Naive thymus-derived CD4-positive, alpha-beta T cell (primary cell): ENCODE data around the gene ARL3. TPM values are rescaled to one million over a fixed set of nuclear protein-coding genes. Genes with fewer than 3 reads are reported as not detected.

Source experiments
- ATAC-seq: fragments of 150-1000 bp; cut with Tn5 transposase; 2 replicates; pipeline ENCODE4 v1.10.0; 2021; ENCODE audit warnings: mild to moderate bottlenecking, moderate library complexity
- CTCF ChIA-PET: fragments of 350-600 bp; sonication (Branson Sonifier 250); formaldehyde crosslinking; loops from one replicate; lab custom pipeline; 2021; ENCODE audit warnings: antibody characterized with exemption; lab: Charles Lee
- POLR2A ChIA-PET: fragments of 350-600 bp; sonication (Branson Sonifier 250); formaldehyde crosslinking; loops from one replicate; lab custom pipeline; 2021; ENCODE audit warnings: antibody characterized with exemption, inconsistent platforms; lab: Charles Lee
- DNase-seq, 9 donors: peaks; one replicate each; pipeline versions ENCODE4 v3.0.0 to v3.0.0-alpha.2; 2020 to 2022; ENCODE audit warnings: mixed read lengths in 1 of 9
- H3K27ac ChIP-seq: one replicate; pipeline ENCODE4 v1.7.0; 2013; ENCODE audit warnings: mild to moderate bottlenecking, low read depth, low read length, moderate library complexity
- H3K27me3 ChIP-seq, 2 donors: one replicate each; pipeline ENCODE4 v1.7.0; 2013; ENCODE audit warnings: low read length in 2 of 2, mild to moderate bottlenecking in 2 of 2, moderate library complexity in 2 of 2; ENCODE audit not compliant: control insufficient read depth in 2 of 2, insufficient read depth in 2 of 2
- H3K36me3 ChIP-seq, 3 experiments: 1 replicate in 2 of 3; 2 replicates in 1 of 3; pipeline ENCODE4 v1.7.0; 2013; ENCODE audit warnings: low read length in 3 of 3, mild to moderate bottlenecking in 3 of 3, moderate library complexity in 1 of 3; ENCODE audit not compliant: insufficient read depth in 3 of 3, control insufficient read depth in 2 of 3
- H3K4me1 ChIP-seq, 2 donors: one replicate each; pipeline ENCODE4 v1.7.0; 2013; ENCODE audit warnings: low read length in 2 of 2, mild to moderate bottlenecking in 2 of 2, moderate library complexity in 1 of 2; ENCODE audit not compliant: control insufficient read depth in 2 of 2, insufficient read depth in 2 of 2
- H3K4me3 ChIP-seq: 2 replicates; pipeline ENCODE4 v1.7.0; 2013; ENCODE audit warnings: mild to moderate bottlenecking, low read length
- H3K9me3 ChIP-seq, 3 experiments: 1 replicate in 2 of 3; 2 replicates in 1 of 3; pipeline ENCODE4 v1.7.0; 2013; ENCODE audit warnings: low read length in 3 of 3; ENCODE audit not compliant: control insufficient read depth in 2 of 3
- H3K27ac Mint-ChIP-seq, 9 donors: one replicate each; pipeline ENCODE4 v1.8.0; 2020 to 2022; ENCODE audit warnings: mixed read lengths in 9 of 9, mild to moderate bottlenecking in 8 of 9, moderate library complexity in 5 of 9, inconsistent platforms in 2 of 9
- H3K27me3 Mint-ChIP-seq, 5 donors: one replicate each; pipeline ENCODE4 v1.8.0; 2021 to 2022; ENCODE audit warnings: mixed read lengths in 5 of 5, mild to moderate bottlenecking in 1 of 5
- H3K36me3 Mint-ChIP-seq, 5 donors: one replicate each; pipeline ENCODE4 v1.8.0; 2020 to 2022; ENCODE audit warnings: mixed read lengths in 5 of 5, mild to moderate bottlenecking in 3 of 5, inconsistent platforms in 1 of 5
- H3K4me1 Mint-ChIP-seq, 7 donors: one replicate each; pipeline ENCODE4 v1.8.0; 2020 to 2022; ENCODE audit warnings: mixed read lengths in 7 of 7, mild to moderate bottlenecking in 3 of 7, inconsistent platforms in 1 of 7
- H3K4me3 Mint-ChIP-seq, 10 donors: one replicate each; pipeline ENCODE4 v1.8.0; 2020 to 2022; ENCODE audit warnings: mild to moderate bottlenecking in 10 of 10, mixed read lengths in 10 of 10, moderate library complexity in 6 of 10, inconsistent platforms in 2 of 10
- H3K9me3 Mint-ChIP-seq, 11 donors: one replicate each; pipeline ENCODE4 v1.8.0; 2020 to 2022; ENCODE audit warnings: mixed read lengths in 11 of 11, mild to moderate bottlenecking in 4 of 11, inconsistent platforms in 1 of 11, moderate library complexity in 1 of 11
- intact Hi-C, 2 donors: fragments of 100-400 bp; cut with micrococcal nuclease; formaldehyde crosslinking; loops; one replicate each; pipeline ENCODE4 v1.15.1; 2023
- polyA plus RNA-seq, 2 donors: library from polyadenylated mRNA; unstranded; fragments of 300-500 nt; fragmentation: Illumina TruSeq; gene quantifications; one replicate each; pipeline ENCODE4 v1.2.3, GENCODE V29; 2021
- total RNA-seq, 6 experiments: library from RNA in 5 of 6; stranded (reverse) in 5 of 6; gene quantifications; 1 replicate in 5 of 6; 2 replicates in 1 of 6; pipeline ENCODE4 v1.2.3 and lab custom pipeline; 2021 to 2026

ARL3 gene
- total and polyA plus RNA-seq, 7 experiments from 2014 or later, result 1.3 to 5.1 (median 2.9) TPM

DNA sequence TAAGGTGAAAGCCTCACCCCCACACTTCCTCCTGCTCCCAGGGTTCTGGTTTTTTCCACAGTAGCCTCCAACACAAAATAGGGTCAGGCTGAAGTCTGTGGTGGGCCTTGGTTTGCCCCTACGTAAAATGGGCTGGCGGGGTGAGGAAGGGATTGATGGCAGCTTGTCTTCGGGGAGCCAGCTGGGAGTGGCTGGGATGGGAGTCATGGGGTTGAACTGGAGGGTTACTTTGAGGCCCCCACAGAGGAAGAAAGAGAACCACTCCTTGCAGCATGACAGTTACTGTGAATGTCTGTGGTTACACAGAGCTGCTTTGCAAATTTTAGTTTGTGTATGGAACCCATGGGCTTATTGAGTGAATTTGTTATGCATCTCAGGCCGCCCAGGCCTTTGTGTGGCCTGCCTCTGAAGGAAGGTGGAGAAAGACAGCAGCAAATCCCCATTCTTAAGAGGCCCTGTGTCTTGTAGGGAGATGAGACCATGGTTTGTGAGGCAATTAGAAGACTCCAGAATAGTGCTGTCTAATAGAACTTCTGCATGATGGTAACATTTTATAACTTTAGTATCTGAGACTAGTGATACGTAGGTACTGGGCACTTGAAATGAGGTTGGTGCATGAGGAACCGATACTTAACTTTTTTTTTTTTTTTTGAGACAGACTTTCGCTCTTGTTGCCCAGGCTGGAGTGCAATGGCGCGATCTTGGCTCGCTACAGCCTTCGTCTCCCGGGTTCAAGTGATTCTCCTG lies 61.9 kb downstream of the ARL3 start:
- Mint-ChIP-seq H3K4me1 (peaks cover 62 to 75% (median 68%) of the 10 kb centered on the region in 7 donors), H3K9me3 (no peaks in the 10 kb centered on the region), H3K27me3 (no peaks in the 10 kb centered on the region), H3K36me3 (peaks cover 0 to 22% (median 8%) of the 10 kb centered on the region in 5 donors), H3K4me3 (peak overlapping the region; percentile 44 to 99 (median 70)), H3K27ac (peak overlapping the region; percentile 41 to 96 (median 92))
- H3K36me3 ChIP-seq, result peaks cover 13 to 50% (median 15%) of the 10 kb centered on the region in 3 experiments
- intact Hi-C loops, result no loop called here
- ChIA-PET POLR2A (interaction anchor here (0.9 to 3.7 kb wide), 6 partner anchors 8 to 22 kb away, joined by 3 to 17 read pairs (median 7); no protein-coding TSS in a partner anchor), CTCF (interaction anchor here (2.4 kb wide), 1 partner anchor 7 kb away, joined by 9 read pairs; the partner anchor contains the start of gene TRIM8)
- H3K27ac ChIP-seq, result peak overlapping the region; percentile 98
- H3K4me1 ChIP-seq, result peaks cover 58 to 59% of the 10 kb centered on the region in 2 donors
- no peak for DNase-seq
- no peaks in the 10 kb centered on the region for H3K9me3 ChIP-seq
- ATAC-seq, result peak; percentile 14
- H3K4me3 ChIP-seq, result peak overlapping the region; percentile 37
- H3K27me3 ChIP-seq, result no peaks in the 10 kb centered on the region

- POLR2A ChIA-PET, result interaction anchor here (0.6 to 3.7 kb wide), 8 partner anchors 9 to 843 kb away, joined by 3 to 17 read pairs (median 7); partner anchors contain the start of genes ARL3 and SFXN2
- H3K4me1 ChIP-seq, result peaks cover 64 to 66% of the 10 kb centered on the region in 2 donors
- Mint-ChIP-seq H3K4me1 (peaks cover 65 to 80% (median 72%) of the 10 kb centered on the region in 7 donors), H3K4me3 (peak overlapping the region; percentile 44 to 99 (median 70)), H3K36me3 (peaks cover 0 to 23% (median 8%) of the 10 kb centered on the region in 5 donors), H3K9me3 (no peaks in the 10 kb centered on the region), H3K27ac (peak overlapping the region; percentile 78 to 96 (median 92)), H3K27me3 (no peaks in the 10 kb centered on the region)
- H3K36me3 ChIP-seq, result peaks cover 13 to 43% (median 15%) of the 10 kb centered on the region in 3 experiments
- DNase-seq (no peak), ATAC-seq (no peak)
- H3K27ac ChIP-seq, result peak overlapping the region; percentile 98
- CTCF ChIA-PET, result interaction anchor here (1.0 kb wide), 1 partner anchor 13 kb away, joined by 3 read pairs; no protein-coding TSS in a partner anchor
- no peaks in the 10 kb centered on the region for H3K9me3 ChIP-seq
- no peak overlapping the region for H3K4me3 ChIP-seq
- intact Hi-C loops, result no loop called here
- no peaks in the 10 kb centered on the region for H3K27me3 ChIP-seq
Measured at GRCh38 chr10:102651455-102652169, 62.6 kb downstream of the ARL3 start.

DNA sequence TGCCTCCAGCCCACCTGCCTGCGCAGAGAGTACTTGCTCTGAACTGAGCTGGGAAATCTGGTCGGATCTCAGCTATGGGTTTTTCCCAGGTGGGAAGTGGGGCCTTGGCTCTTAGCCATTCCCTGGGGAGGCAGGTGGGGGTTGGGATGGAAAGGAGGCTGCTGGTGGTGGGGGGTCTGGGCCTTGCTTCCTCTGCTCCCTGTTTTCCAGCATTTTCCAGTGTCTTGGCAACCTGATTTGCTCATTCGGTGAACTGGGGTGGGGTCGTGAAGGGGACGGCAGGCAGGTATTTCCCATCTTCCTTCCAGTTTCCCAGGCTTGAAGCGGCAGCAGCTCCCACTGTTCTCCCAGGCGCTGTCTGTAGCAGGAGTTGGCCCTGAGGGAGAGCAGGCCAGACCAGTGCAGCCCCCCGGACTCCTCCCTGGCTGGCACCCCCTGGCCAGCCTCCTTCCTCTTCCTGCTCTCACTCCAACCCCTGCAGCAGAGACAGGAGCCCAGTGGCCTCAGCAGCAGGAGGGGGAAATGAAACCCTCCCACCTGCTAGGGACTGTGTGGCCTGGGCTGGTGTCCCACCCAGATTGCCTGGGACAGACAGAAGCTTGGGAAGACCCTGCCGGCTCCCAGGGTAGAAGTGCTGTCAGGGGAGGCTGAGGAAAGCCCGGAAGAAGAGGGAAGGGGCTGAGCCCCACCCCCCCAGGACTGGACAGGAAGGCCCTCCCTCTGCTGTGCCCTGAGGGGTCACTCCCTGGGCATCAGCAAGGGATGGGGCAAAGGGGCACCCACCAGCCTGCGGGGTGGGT lies 63.3 kb downstream of the ARL3 start:
- H3K4me1 Mint-ChIP-seq, result peaks cover 70 to 87% (median 79%) of the 10 kb centered on the region in 7 donors
- POLR2A ChIA-PET, result interaction anchor here (0.6 to 3.7 kb wide), 10 partner anchors 8 to 844 kb away, joined by 3 to 17 read pairs (median 6); partner anchors contain the start of genes ARL3 and SFXN2
- DNase-seq, result no peak

GRCh38 chr10:102649797-102650654 lies 64.2 kb downstream of the ARL3 start:
- Mint-ChIP-seq H3K36me3 (peaks cover 0 to 30% (median 5%) of the 10 kb centered on the region in 5 donors), H3K4me3 (peak overlapping the region; percentile 23 to 99 (median 56)), H3K27me3 (no peaks in the 10 kb centered on the region), H3K27ac (peak overlapping the region in 8 of 9 donors; percentile 76 to 99 (median 92)), H3K4me1 (peaks cover 66 to 82% (median 78%) of the 10 kb centered on the region in 7 donors), H3K9me3 (no peaks in the 10 kb centered on the region)
- Histone ChIP-seq H3K4me1 (peaks cover 64 to 69% of the 10 kb centered on the region in 2 donors), H3K27me3 (no peaks in the 10 kb centered on the region), H3K4me3 (peak overlapping the region; percentile 44), H3K27ac (peak overlapping the region; percentile 98), H3K36me3 (peaks cover 8 to 27% (median 9%) of the 10 kb centered on the region in 3 experiments), H3K9me3 (no peaks in the 10 kb centered on the region)
- DNase-seq (no peak), ATAC-seq (no peak)
- ChIA-PET CTCF (interaction anchor here (0.6 to 1.9 kb wide), 4 partner anchors 24 to 126 kb away, joined by 3 to 6 read pairs (median 3); no protein-coding TSS in a partner anchor), POLR2A (interaction anchor here (0.6 to 6.4 kb wide), 8 partner anchors 9 to 63 kb away, joined by 3 to 83 read pairs (median 8); partner anchors contain the start of genes ARL3 and SFXN2)
- intact Hi-C loops, result loop anchor here (5.0 to 10.0 kb wide), 5 partner anchors 147 to 1615 kb away; partner anchors contain the start of genes GBF1 (in 1 of the 2), GSTO2 (in 1 of the 2), OGA (in 1 of the 2) and PITX3 (in 1 of the 2)

More for the DNA sequence above, 63.3 kb downstream of the ARL3 start:
- Histone ChIP-seq H3K4me1 (peaks cover 64 to 69% of the 10 kb centered on the region in 2 donors), H3K9me3 (no peaks in the 10 kb centered on the region), H3K27ac (peak overlapping the region; percentile 98), H3K36me3 (peaks cover 9 to 35% (median 13%) of the 10 kb centered on the region in 3 experiments), H3K27me3 (no peaks in the 10 kb centered on the region), H3K4me3 (no peak overlapping the region)
- intact Hi-C loops, result no loop called here
- Mint-ChIP-seq H3K27me3 (no peaks in the 10 kb centered on the region), H3K4me3 (peak overlapping the region in 9 of 10 donors; percentile 33 to 99 (median 52)), H3K27ac (peak overlapping the region in 8 of 9 donors; percentile 51 to 96 (median 90)), H3K9me3 (no peaks in the 10 kb centered on the region), H3K36me3 (peaks cover 0 to 30% (median 8%) of the 10 kb centered on the region in 5 donors)
- CTCF ChIA-PET, result interaction anchor here (0.6 to 1.9 kb wide), 3 partner anchors 13 to 127 kb away, joined by 3 to 6 read pairs (median 3); no protein-coding TSS in a partner anchor
- no peak for ATAC-seq
